K562 (cell line): ENCODE measurements around the gene TMEM245. TPM values are rescaled to one million over a fixed set of nuclear protein-coding genes. Genes with fewer than 3 reads are reported as not detected.

ENCODE experiments used
- BDP1 ChIP-seq: IDR thresholded peaks from 3 replicates; pipeline ENCODE4 v1.6.1; 2011; ENCODE audit not compliant: insufficient read length, insufficient read depth
- CHD7 ChIP-seq: fragments of 200-600 bp; sonication (generic); IDR thresholded peaks from one replicate; pipeline ENCODE4 v1.6.1; 2012; ENCODE audit warnings: mild to moderate bottlenecking, low read depth, low read length, inconsistent platforms
- DNMT1 ChIP-seq: fragments of 450-650 bp; IDR thresholded peaks from 2 replicates; pipeline ENCODE4 v1.6.1; 2016; ENCODE audit warnings: antibody characterized with exemption, mild to moderate bottlenecking
- EHMT2 ChIP-seq: fragments of 450-650 bp; IDR thresholded peaks from 2 replicates; pipeline ENCODE4 v1.6.1; 2018; ENCODE audit warnings: antibody characterized with exemption
- FIP1L1 ChIP-seq: fragments of 200-400 bp; formaldehyde crosslinking; IDR thresholded peaks from 2 replicates; pipeline ENCODE4 v1.6.1; 2018; ENCODE audit warnings: mild to moderate bottlenecking, low read depth, low read length; ENCODE audit not compliant: poor library complexity, severe bottlenecking
- HMGXB4 ChIP-seq: sonication (generic); formaldehyde crosslinking; IDR thresholded peaks from 2 replicates; pipeline ENCODE4 v1.8.1; 2023; ENCODE audit warnings: mild to moderate bottlenecking, missing genetic modification reagents
- PHTF2 ChIP-seq: fragments of 250-450 bp; sonication (Bioruptor Pico); IDR thresholded peaks from 2 replicates; pipeline ENCODE4 v1.5.0; 2021; ENCODE audit warnings: mild to moderate bottlenecking
- PTRF ChIP-seq: fragments of 450-650 bp; IDR thresholded peaks from 2 replicates; pipeline ENCODE4 v1.6.1; 2016; ENCODE audit warnings: mild to moderate bottlenecking, missing genetic modification characterization, missing compliant biosample characterization
- RBM22 ChIP-seq: fragments of 200-400 bp; formaldehyde crosslinking; IDR thresholded peaks from 2 replicates; pipeline ENCODE4 v1.6.1; 2018; ENCODE audit warnings: low read length, low read depth; ENCODE audit not compliant: poor library complexity, severe bottlenecking
- SAFB ChIP-seq: fragments of 200-400 bp; formaldehyde crosslinking; IDR thresholded peaks from 2 replicates; pipeline ENCODE4 v1.6.1; 2017; ENCODE audit warnings: low read depth, low read length, borderline replicate concordance
- SRSF3 ChIP-seq: fragments of 200-400 bp; formaldehyde crosslinking; IDR thresholded peaks from 2 replicates; pipeline ENCODE4 v1.6.1; 2016; ENCODE audit warnings: mild to moderate bottlenecking, low read length, moderate library complexity; ENCODE audit not compliant: insufficient read depth
- ZC3H8 ChIP-seq: fragments of 450-650 bp; IDR thresholded peaks from 2 replicates; pipeline ENCODE4 v1.6.1; 2017
- ZNF140 ChIP-seq: fragments of 250-450 bp; sonication (Bioruptor Pico); IDR thresholded peaks from 2 replicates; pipeline ENCODE4 v1.8.0; 2021; ENCODE audit warnings: moderate library complexity, mild to moderate bottlenecking, inconsistent platforms
- polyA plus RNA-seq, 8 experiments: library from polyadenylated mRNA; depleted of rRNA in 4 of 8; stranded (reverse) in 5 of 8; unstranded in 3 of 8; fragments of >200 nt; fragmentation: Nextera tagmentation in 2 of 8; fragmentation: Illumina TruSeq in 1 of 8; extraction: Ambion mirVana in 2 of 8; extraction: Trizol in 1 of 8; gene quantifications; 2 replicates each; pipeline versions ENCODE4 v1.2.1 to v1.2.3, GENCODE V29; 2011 to 2014; ENCODE audit warnings: inconsistent platforms in 1 of 8, missing spikeins in 1 of 8
- total RNA-seq, 7 experiments: library from RNA; depleted of rRNA in 6 of 7; stranded (reverse); fragments of >200 nt in 6 of 7; fragmentation: Illumina TruSeq in 2 of 7; extraction: Trizol in 2 of 7; gene quantifications; 2 replicates each; pipeline versions ENCODE4 v1.2.1 to v1.2.3, GENCODE V29; 2011 to 2021; ENCODE audit warnings: low replicate concordance in 1 of 7

Gene TMEM245
- total and polyA plus RNA-seq, 9 of the 15 experiments (the other 6 are each of a cell fraction or from before 2014, with no cell fraction given) = 8.5 to 43.2 (median 24.3) TPM

- TF ChIP-seq CHD7 = no peak
- TF ChIP-seq SAFB = no peak
- TF ChIP-seq SRSF3 = no peak
- TF ChIP-seq PHTF2 (CRISPR knock-in tag) = no peak
- no peak for TF ChIP-seq EHMT2
- TF ChIP-seq PTRF = no peak
- TF ChIP-seq FIP1L1 = no peak
- no peak for TF ChIP-seq RBM22
- no peak for TF ChIP-seq BDP1
- 0 out of 2 replicates have a peak, but pooled peaks have one; percentile 39 for TF ChIP-seq HMGXB4 (CRISPR knock-in tag)
- no peak for TF ChIP-seq DNMT1
- no peak for TF ChIP-seq ZNF140
- no peak for TF ChIP-seq ZC3H8
Measured at GRCh38 chr9:109012009-109012875, 107.5 kb downstream of the TMEM245 start (continued).
